Activated CD4-positive, alpha-beta T cell treated with anti-CD3 and anti-CD28 coated beads, Interleukin-2, amount 50 U/mL, for 16 hours (primary cell): Measurements from ENCODE around the gene PSIP1.
"Not testable (repeated sequence)": the region's sequence is repeated elsewhere in the genome, so short reads cannot be mapped to it uniquely, and the experiment has no call there.

ENCODE experiments used
- DNase-seq: peaks from one replicate; pipeline ENCODE4 v3.0.0-alpha.2; 2020

The PSIP1 gene

GRCh38 chr9:15510789-15511575, at the start of gene PSIP1:
Gene PSIP1 (minus strand): TSS chr9:15510970. CDS start chr9:15510188, 782 bp downstream.
- peak; percentile 92 for DNase-seq

GRCh38 chr9:15553528-15553898, 42.7 kb upstream of the PSIP1 start:
- no peak for DNase-seq

GRCh38 chr9:15552636-15553527, 42.1 kb upstream of the PSIP1 start, which contains the start of gene CCDC171:
Gene CCDC171 (plus strand): TSS chr9:15553043. CDS start chr9:15564089, 11,046 bp downstream.
- DNase-seq, result peak; percentile 92

GRCh38 chr9:15549611-15550010, 38.8 kb upstream of the PSIP1 start:
- no peak for DNase-seq

- DNase-seq, result no peak
These were observed 32.5 kb upstream of the PSIP1 start for GRCh38 chr9:15543047-15543813.

- no peak for DNase-seq
These were observed 31.9 kb upstream of the PSIP1 start for GRCh38 chr9:15542624-15543023.

GRCh38 chr9:15541872-15542271, 31.1 kb upstream of the PSIP1 start:
- no peak for DNase-seq

GRCh38 chr9:15531380-15531779, 20.6 kb upstream of the PSIP1 start:
- DNase-seq, result peak; percentile 26

GRCh38 chr9:15529566-15530324, 19.0 kb upstream of the PSIP1 start:
- no peak for DNase-seq

- not testable (repeated sequence) for DNase-seq
These were observed 16.3 kb upstream of the PSIP1 start for GRCh38 chr9:15527035-15527434.

- no peak for DNase-seq
These were observed 15.2 kb upstream of the PSIP1 start for GRCh38 chr9:15525958-15526357.

- no peak for DNase-seq
These were observed 14.2 kb upstream of the PSIP1 start for GRCh38 chr9:15524845-15525455.

GRCh38 chr9:15522130-15522755, 11.5 kb upstream of the PSIP1 start:
- DNase-seq, result no peak

- DNase-seq, result no peak
These were observed 10.5 kb upstream of the PSIP1 start for GRCh38 chr9:15521254-15521653.

- no peak for DNase-seq
These were observed 9.1 kb upstream of the PSIP1 start for GRCh38 chr9:15519831-15520230.

GRCh38 chr9:15513335-15513734, 2.6 kb upstream of the PSIP1 start:
- no peak for DNase-seq

- no peak for DNase-seq
These were observed 2.1 kb upstream of the PSIP1 start for GRCh38 chr9:15512889-15513288.

- DNase-seq, result no peak
These were observed 1.4 kb upstream of the PSIP1 start for GRCh38 chr9:15512204-15512603.

GRCh38 chr9:15509931-15510788, 610 bp downstream of the PSIP1 start:
- peak; percentile 67 for DNase-seq

GRCh38 chr9:15505921-15506320, 4.8 kb downstream of the PSIP1 start:
- DNase-seq, result no peak
